Measurements from ENCODE around the gene MEIS1. TPM values are rescaled to one million over a fixed set of nuclear protein-coding genes. Genes with fewer than 3 reads are reported as not detected.

The MEIS1 gene
- total and polyA plus RNA-seq, 2 donors (not counting 1 experiment from before 2014, with no cell fraction given) = 0.03 TPM; not detected in 1

- no peak overlapping the region for H3K4me3 Mint-ChIP-seq
- no peak overlapping the region for H3K4me2 ChIP-seq (replicated peaks; ENCODE audit: low read depth, low read length, poor library complexity, severe bottlenecking)
Measured at GRCh38 chr2:66602341-66602740, 167.4 kb downstream of the MEIS1 start.

GRCh38 chr2:66604326-66604725, 169.4 kb downstream of the MEIS1 start:
- Mint-ChIP-seq H3K27me3 (no peaks in the 10 kb centered on the region), H3K4me3 (no peak overlapping the region), H3K4me1 (no peaks in the 10 kb centered on the region), H3K27ac (no peak overlapping the region), H3K9me3 (ENCODE audit: insufficient read depth) (no peaks in the 10 kb centered on the region)
- no peaks in the 10 kb centered on the region for H3K4me1 ChIP-seq (ENCODE audit: control insufficient read depth in 2 of 2, insufficient read depth in 2 of 2, low read length in 2 of 2)
- no peak overlapping the region for H3K27ac ChIP-seq (ENCODE audit: low read length in 2 of 2)
- H3K36me3 ChIP-seq (replicated peaks in 1 of 2; ENCODE audit: control extremely low read depth in 1 of 2, control insufficient read depth in 1 of 2, extremely low read depth in 1 of 2, insufficient read depth in 2 of 2, low read length in 1 of 2) = no peaks in the 10 kb centered on the region
- CTCF ChIA-PET = no interaction called here
- H3K79me2 ChIP-seq (ENCODE audit: control insufficient read depth, insufficient read depth, low read length) = no peaks in the 10 kb centered on the region
- DNase-seq = no peak
- no peak for ATAC-seq (ENCODE audit: low read depth)
- H3K4me3 ChIP-seq (ENCODE audit: control extremely low read depth in 1 of 5, extremely low read depth in 1 of 5, insufficient read depth in 1 of 5, low read depth in 2 of 5, low read length in 4 of 5) = no peak overlapping the region
- H4K20me1 ChIP-seq (ENCODE audit: control insufficient read depth, insufficient read depth, low read length, poor library complexity, severe bottlenecking) = no peaks in the 10 kb centered on the region
- POLR2A ChIA-PET = no interaction called here
- intact Hi-C loops (cut with micrococcal nuclease) = no loop called here
- H3K9me3 ChIP-seq (ENCODE audit: control extremely low read depth in 1 of 3, control insufficient read depth in 2 of 3, insufficient read depth in 1 of 3, low read length in 2 of 3) = no peaks in the 10 kb centered on the region
- TF ChIP-seq CTCF (IDR thresholded peaks at IDR 0.05) (no peak), EZH2 (IDR thresholded peaks at IDR 0.05; ENCODE audit: borderline replicate concordance, insufficient read depth, low read depth, low read length, poor library complexity, severe bottlenecking) (no peak)
- H3K4me2 ChIP-seq (replicated peaks; ENCODE audit: low read depth, low read length, poor library complexity, severe bottlenecking) = no peak overlapping the region
- WGBS (ENCODE audit: insufficient coverage) = 25% methylated on average over 1 of the region's 2 CpGs
- no peak overlapping the region for H3K9ac ChIP-seq (ENCODE audit: low read length)
- no peaks in the 10 kb centered on the region for H3K27me3 ChIP-seq (replicated peaks in 1 of 4; ENCODE audit: control extremely low read depth in 1 of 4, control insufficient read depth in 3 of 4, insufficient read depth in 4 of 4, low read length in 3 of 4)
- H2AFZ ChIP-seq (ENCODE audit: insufficient read depth, low read depth, low read length, poor library complexity, severe bottlenecking) = no peak overlapping the region

More at GRCh38 chr2:66602341-66602740, 167.4 kb downstream of the MEIS1 start:
- no peaks in the 10 kb centered on the region for H3K4me1 ChIP-seq (ENCODE audit: control insufficient read depth in 2 of 2, insufficient read depth in 2 of 2, low read length in 2 of 2)
- no peak overlapping the region for H3K4me3 ChIP-seq (ENCODE audit: control extremely low read depth in 1 of 5, extremely low read depth in 1 of 5, insufficient read depth in 1 of 5, low read depth in 2 of 5, low read length in 4 of 5)
- H3K9me3 ChIP-seq (ENCODE audit: control extremely low read depth in 1 of 3, control insufficient read depth in 2 of 3, insufficient read depth in 1 of 3, low read length in 2 of 3) = no peaks in the 10 kb centered on the region
- H3K9ac ChIP-seq (ENCODE audit: low read length) = no peak overlapping the region
- no peaks in the 10 kb centered on the region for H3K9me3 Mint-ChIP-seq (ENCODE audit: insufficient read depth)
- no peaks in the 10 kb centered on the region for H3K36me3 ChIP-seq (replicated peaks in 1 of 2; ENCODE audit: control extremely low read depth in 1 of 2, control insufficient read depth in 1 of 2, extremely low read depth in 1 of 2, insufficient read depth in 2 of 2, low read length in 1 of 2)
- intact Hi-C loops (cut with micrococcal nuclease) = no loop called here
- H3K27ac ChIP-seq (ENCODE audit: low read length in 2 of 2) = no peak overlapping the region
- ChIA-PET POLR2A (no interaction called here), CTCF (no interaction called here)
- DNase-seq = no peak
- ATAC-seq (ENCODE audit: low read depth) = no peak
- no peak overlapping the region for H3K27ac Mint-ChIP-seq
- no peaks in the 10 kb centered on the region for H3K27me3 ChIP-seq (replicated peaks in 1 of 4; ENCODE audit: control extremely low read depth in 1 of 4, control insufficient read depth in 3 of 4, insufficient read depth in 4 of 4, low read length in 3 of 4)
- no peaks in the 10 kb centered on the region for H4K20me1 ChIP-seq (ENCODE audit: control insufficient read depth, insufficient read depth, low read length, poor library complexity, severe bottlenecking)
- H3K27me3 Mint-ChIP-seq = no peaks in the 10 kb centered on the region
- no peaks in the 10 kb centered on the region for H3K79me2 ChIP-seq (ENCODE audit: control insufficient read depth, insufficient read depth, low read length)
- no peak overlapping the region for H2AFZ ChIP-seq (ENCODE audit: insufficient read depth, low read depth, low read length, poor library complexity, severe bottlenecking)
- TF ChIP-seq CTCF (IDR thresholded peaks at IDR 0.05) = no peak
- TF ChIP-seq EZH2 (IDR thresholded peaks at IDR 0.05; ENCODE audit: borderline replicate concordance, insufficient read depth, low read depth, low read length, poor library complexity, severe bottlenecking) = no peak
- H3K4me1 Mint-ChIP-seq = no peaks in the 10 kb centered on the region

All from B cell (primary cell).